GM21717 (cell line): Measurements from ENCODE around the gene PCDHA11.
"Not testable (repeated sequence)": the region's sequence is repeated elsewhere in the genome, so short reads cannot be mapped to it uniquely, and the experiment has no call there.

Experiments
- ATAC-seq: cut with Tn5 transposase; IDR thresholded peaks from one replicate; pipeline ENCODE4 v1.9.1; 2021; ENCODE audit warnings: mild to moderate bottlenecking, moderate library complexity; ENCODE audit not compliant: unreplicated experiment

PCDHA11 gene

GRCh38 chr5:140868721-140869554 is at the start of gene PCDHA11:
PCDHA11 (plus strand) TSS chr5:140868957; CDS start chr5:140869104, 147 bp downstream.
- ATAC-seq = no peak

GRCh38 chr5:140821375-140822280 is 47.1 kb upstream of the PCDHA11 start, which contains the start of gene PCDHA5:
PCDHA5 (plus strand) TSS chr5:140821613.
- no peak for ATAC-seq

- ATAC-seq = no peak
Measured at GRCh38 chr5:140822281-140822629, 46.5 kb upstream of the PCDHA11 start.

GRCh38 chr5:140822969-140823368 is 45.8 kb upstream of the PCDHA11 start:
- ATAC-seq = not testable (repeated sequence)

GRCh38 chr5:140823475-140823874 is 45.3 kb upstream of the PCDHA11 start:
- ATAC-seq = no peak

- ATAC-seq = no peak
Measured at GRCh38 chr5:140827704-140828361, 40.9 kb upstream of the PCDHA11 start, which contains the start of gene PCDHA6. PCDHA6 (plus strand) TSS chr5:140827960; CDS start chr5:140828092, 132 bp downstream.

- no peak for ATAC-seq
Measured at GRCh38 chr5:140828362-140828737, 40.4 kb upstream of the PCDHA11 start.

GRCh38 chr5:140829511-140830501 is 39.0 kb upstream of the PCDHA11 start:
- not testable (repeated sequence) for ATAC-seq

GRCh38 chr5:140833993-140834392 is 34.8 kb upstream of the PCDHA11 start, which contains the start of gene PCDHA7:
PCDHA7 (plus strand) TSS chr5:140834269; CDS start chr5:140834384, 115 bp downstream.
- ATAC-seq = no peak

GRCh38 chr5:140834439-140835008 is 34.2 kb upstream of the PCDHA11 start:
- not testable (repeated sequence) for ATAC-seq

- ATAC-seq = no peak
Measured at GRCh38 chr5:140835622-140836510, 32.9 kb upstream of the PCDHA11 start.

- no peak for ATAC-seq
Measured at GRCh38 chr5:140840978-140841962, 27.5 kb upstream of the PCDHA11 start, which contains the start of gene PCDHA8. PCDHA8 (plus strand) TSS chr5:140841187; CDS start chr5:140841322, 135 bp downstream.

GRCh38 chr5:140842798-140843733 is 25.7 kb upstream of the PCDHA11 start:
- ATAC-seq = no peak

- ATAC-seq = not testable (repeated sequence)
Measured at GRCh38 chr5:140848139-140849102, 20.3 kb upstream of the PCDHA11 start, which contains the start of gene PCDHA9. PCDHA9 (plus strand) TSS chr5:140848382; CDS start chr5:140848496, 114 bp downstream.
